Measurements from ENCODE around the gene SOCS2. TPM values are rescaled to one million over a fixed set of nuclear protein-coding genes. Genes with fewer than 3 reads are reported as not detected.

Gene SOCS2
- total and polyA plus RNA-seq, 2 of the 13 experiments (the other 11 are each of a cell fraction or from before 2014, with no cell fraction given), result 0.62 to 1.5 TPM

GRCh38 chr12:93526786-93527428 is 45.6 kb upstream of the SOCS2 start (continued):
- TF ChIP-seq ZNF318 (CRISPR knock-in tag; IDR thresholded peaks at IDR 0.05), result no peak
- no peak for TF ChIP-seq ZMYM4 (CRISPR knock-in tag; IDR thresholded peaks at IDR 0.05)
- TF ChIP-seq KLF11 (CRISPR knock-in tag; IDR thresholded peaks at IDR 0.05), result no peak
- TF ChIP-seq MTA1 (CRISPR knock-in tag; IDR thresholded peaks at IDR 0.05; ENCODE audit: borderline replicate concordance), result no peak
- TF ChIP-seq ZNF251 (CRISPR knock-in tag; IDR thresholded peaks at IDR 0.05), result no peak
- TF ChIP-seq IRF9 (CRISPR knock-in tag; IDR thresholded peaks at IDR 0.05; ENCODE audit: borderline replicate concordance), result no peak
- no peak for TF ChIP-seq NFRKB (IDR thresholded peaks at IDR 0.05)
- TF ChIP-seq ZNF180 (CRISPR knock-in tag; IDR thresholded peaks at IDR 0.05; ENCODE audit: borderline replicate concordance, low read depth), result no peak
- TF ChIP-seq ZNF343 (CRISPR knock-in tag; IDR thresholded peaks at IDR 0.05), result no peak
- no peak for TF ChIP-seq ZNF274 (CRISPR knock-in tag; IDR thresholded peaks at IDR 0.05)
- no peak for TF ChIP-seq NKX3-1 (CRISPR knock-in tag; IDR thresholded peaks at IDR 0.05)
- TF ChIP-seq ZNF354B (CRISPR knock-in tag; IDR thresholded peaks at IDR 0.05), result no peak
- TF ChIP-seq ZNF558 (CRISPR knock-in tag; IDR thresholded peaks at IDR 0.05; ENCODE audit: borderline replicate concordance), result no peak
- TF ChIP-seq BCL6 (CRISPR knock-in tag; IDR thresholded peaks at IDR 0.05), result peak; percentile 84
- peak; percentile 43; the same call in 1 of the 2 replicates for TF ChIP-seq BHLHE40 (IDR thresholded peaks at IDR 0.05; ENCODE audit: low read length)
- TF ChIP-seq SCMH1 (CRISPR knock-in tag; IDR thresholded peaks at IDR 0.05; ENCODE audit: borderline replicate concordance), result no peak
- TF ChIP-seq ZNF232 (CRISPR knock-in tag; IDR thresholded peaks at IDR 0.05; ENCODE audit: borderline replicate concordance), result no peak
- peak; percentile 44; the same call in 1 of the 2 replicates for TF ChIP-seq HDAC1 (CRISPR knock-in tag; IDR thresholded peaks at IDR 0.05)
- no peak for TF ChIP-seq FLYWCH1 (CRISPR knock-in tag; IDR thresholded peaks at IDR 0.05)
- no peak for TF ChIP-seq LBX2 (CRISPR knock-in tag; IDR thresholded peaks at IDR 0.05; ENCODE audit: borderline replicate concordance)
- TF ChIP-seq AGO2 (optimal IDR thresholded peaks at IDR 0.05; ENCODE audit: low read depth, low read length), result no peak
- TF ChIP-seq BRCA1 (CRISPR knock-in tag; IDR thresholded peaks at IDR 0.05), result no peak
- TF ChIP-seq ZNF224 (CRISPR knock-in tag; IDR thresholded peaks at IDR 0.05), result no peak
